IPS-NIHi7 (cell line): Measurements from ENCODE around the gene SRGAP1.
"Not testable (repeated sequence)": the region's sequence is repeated elsewhere in the genome, so short reads cannot be mapped to it uniquely, and the experiment has no call there.

ENCODE experiments used
- DNase-seq: peaks from one replicate; pipeline ENCODE4 v3.0.0; 2012; ENCODE audit warnings: mixed read lengths; ENCODE audit errors: extremely low spot score

SRGAP1 gene

GRCh38 chr12:64006211-64006825 lies 161.8 kb downstream of the SRGAP1 start:
- no peak for DNase-seq

DNA sequence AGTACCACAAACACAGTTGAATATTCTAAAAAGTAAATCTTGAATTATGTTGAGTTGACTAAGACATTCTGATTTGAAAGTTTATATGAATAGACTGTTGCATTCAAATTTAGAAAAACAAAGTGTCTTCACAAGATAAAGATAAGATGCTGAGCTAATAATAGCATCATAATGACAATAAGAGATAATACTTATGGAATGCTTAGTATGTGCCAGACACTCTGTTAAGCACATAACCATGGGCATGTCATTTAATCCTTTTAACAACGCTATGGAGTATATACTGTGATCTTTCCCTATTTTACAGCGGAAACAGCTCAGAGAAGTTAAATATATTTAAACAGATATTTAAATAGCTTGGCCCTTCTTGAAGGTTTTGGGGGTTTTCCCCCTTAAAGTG lies 163.4 kb downstream of the SRGAP1 start:
- DNase-seq, result no peak

GRCh38 chr12:64008596-64008995 lies 164.1 kb downstream of the SRGAP1 start:
- no peak for DNase-seq

- no peak for DNase-seq
Measured at GRCh38 chr12:64009321-64010068, 165.0 kb downstream of the SRGAP1 start.

GRCh38 chr12:64010069-64010686 lies 165.7 kb downstream of the SRGAP1 start:
- no peak for DNase-seq

DNA sequence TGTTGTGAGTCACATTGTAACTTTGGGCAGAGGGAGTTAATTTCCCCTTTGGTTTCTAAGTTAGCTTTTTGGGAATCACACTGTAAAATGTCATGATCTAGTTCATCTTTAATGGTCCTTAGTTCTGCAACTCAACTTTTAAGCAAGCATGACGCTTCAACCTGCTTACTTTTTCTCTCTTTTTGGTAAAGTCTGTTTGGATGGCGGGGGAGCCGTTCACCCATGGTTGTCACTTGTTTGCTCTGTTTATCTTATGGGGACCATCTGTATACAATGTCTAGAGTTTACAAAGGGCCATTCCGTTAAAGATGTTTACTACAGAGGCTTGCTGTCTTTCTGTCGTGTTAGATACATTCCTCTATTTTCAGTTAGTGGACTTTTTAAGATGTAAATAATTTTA lies 172.0 kb downstream of the SRGAP1 start:
- no peak for DNase-seq

DNA sequence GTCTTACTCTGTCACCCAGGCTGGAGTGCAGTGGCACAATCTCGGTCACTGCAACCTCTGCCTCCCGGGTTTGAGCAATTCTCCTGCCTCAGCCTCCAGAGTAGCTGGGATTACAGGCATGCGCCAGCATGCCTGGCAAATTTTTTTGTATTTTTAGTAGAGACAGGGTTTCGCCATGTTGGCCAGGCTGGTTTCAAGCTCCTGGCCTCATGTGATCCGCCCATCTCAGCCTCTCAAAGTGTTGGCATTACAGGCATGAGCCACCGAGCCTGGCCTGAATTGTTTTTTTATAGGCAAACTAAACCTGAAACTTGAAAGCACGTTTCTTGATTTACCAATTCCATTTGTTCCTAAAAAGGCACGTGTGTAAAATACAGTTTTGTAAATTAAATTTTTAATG lies 173.6 kb downstream of the SRGAP1 start:
- not testable (repeated sequence) for DNase-seq

DNA sequence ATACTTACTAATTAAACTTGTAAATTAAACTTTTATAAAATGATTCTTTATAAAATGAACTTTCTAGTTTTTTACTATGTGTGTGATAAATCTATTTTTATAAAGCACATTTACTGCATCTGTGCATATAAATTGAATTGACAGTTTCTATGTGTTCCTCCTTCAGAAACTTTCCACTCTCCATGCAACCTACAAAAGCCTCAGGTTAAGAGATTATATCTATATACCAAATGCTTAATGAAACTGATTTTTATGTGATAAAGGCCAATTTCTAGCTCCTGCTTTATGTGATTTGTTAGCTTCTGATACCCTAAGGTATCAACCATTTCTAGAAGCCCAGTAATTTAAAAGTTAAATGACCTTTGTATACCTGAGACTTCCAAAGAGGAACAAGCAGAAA lies 174.0 kb downstream of the SRGAP1 start:
- DNase-seq, result no peak

GRCh38 chr12:64019101-64019500 lies 174.6 kb downstream of the SRGAP1 start:
- DNase-seq, result no peak

- no peak for DNase-seq
Measured at GRCh38 chr12:64019654-64020053, 175.2 kb downstream of the SRGAP1 start.

GRCh38 chr12:64025174-64025958 lies 180.9 kb downstream of the SRGAP1 start:
- no peak for DNase-seq

DNA sequence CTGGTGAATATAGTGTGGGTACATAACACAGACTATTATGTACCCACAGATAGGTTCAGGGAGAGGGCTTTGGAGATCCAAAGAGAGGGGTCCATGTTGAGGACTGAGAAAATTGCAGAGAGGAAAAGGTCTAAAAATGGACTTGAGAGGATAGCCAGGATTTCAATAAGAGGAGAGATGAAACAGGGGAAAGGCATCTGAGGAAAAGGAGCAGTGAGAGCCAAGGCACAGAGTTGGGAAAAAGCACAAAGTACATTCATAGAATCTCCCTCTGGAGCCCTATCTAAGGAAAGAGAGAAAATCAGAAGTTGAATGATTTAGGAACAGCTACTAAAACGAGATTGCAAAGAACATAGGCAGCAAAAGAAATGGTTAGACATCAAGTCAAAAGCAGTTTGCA lies 182.8 kb downstream of the SRGAP1 start:
- no peak for DNase-seq

GRCh38 chr12:64028541-64028940 lies 184.0 kb downstream of the SRGAP1 start:
- DNase-seq, result no peak

- no peak for DNase-seq
Measured at GRCh38 chr12:64029013-64029857, 184.7 kb downstream of the SRGAP1 start.

DNA sequence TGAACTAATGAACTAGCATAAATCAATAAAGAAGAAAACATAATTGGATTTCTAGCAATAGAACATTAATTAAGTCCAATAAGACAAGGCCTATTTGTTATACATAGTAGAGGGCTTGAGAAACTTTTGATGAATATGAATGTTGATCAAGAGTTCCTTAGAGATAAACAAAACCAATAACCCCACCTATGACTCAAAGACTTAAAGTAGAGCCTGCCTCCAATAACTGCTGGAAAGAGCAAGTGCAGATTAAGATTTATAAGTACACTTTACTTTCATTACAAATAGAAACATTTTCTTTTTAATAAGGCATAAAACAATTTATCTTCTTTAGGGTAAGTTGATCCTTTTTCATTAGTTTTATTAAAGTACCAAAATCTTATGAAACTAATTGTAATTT lies 185.7 kb downstream of the SRGAP1 start:
- DNase-seq, result no peak

DNA sequence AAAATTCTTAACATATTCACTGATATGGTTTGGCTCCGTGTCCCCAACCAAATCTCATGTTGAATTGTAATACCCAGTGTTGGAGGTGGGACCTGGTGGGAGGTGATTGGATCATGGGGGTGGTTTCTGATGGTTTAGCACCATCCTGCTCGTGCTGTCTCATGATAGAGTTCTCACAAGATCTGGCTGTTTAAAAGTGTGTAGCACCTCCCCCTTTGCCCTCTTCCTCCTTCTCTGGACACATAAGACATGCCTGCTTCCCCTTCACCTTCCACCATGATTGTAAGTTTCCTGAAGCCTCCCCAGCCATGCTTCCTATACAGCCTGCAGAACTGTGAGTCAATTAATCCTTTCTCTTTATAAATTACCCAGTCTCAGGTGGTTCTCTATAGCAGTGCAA lies 189.6 kb downstream of the SRGAP1 start:
- DNase-seq, result not testable (repeated sequence)

- DNase-seq, result no peak
Measured at GRCh38 chr12:64034901-64035576, 190.5 kb downstream of the SRGAP1 start.

- DNase-seq, result no peak
Measured at GRCh38 chr12:64036414-64036813, 191.9 kb downstream of the SRGAP1 start.

DNA sequence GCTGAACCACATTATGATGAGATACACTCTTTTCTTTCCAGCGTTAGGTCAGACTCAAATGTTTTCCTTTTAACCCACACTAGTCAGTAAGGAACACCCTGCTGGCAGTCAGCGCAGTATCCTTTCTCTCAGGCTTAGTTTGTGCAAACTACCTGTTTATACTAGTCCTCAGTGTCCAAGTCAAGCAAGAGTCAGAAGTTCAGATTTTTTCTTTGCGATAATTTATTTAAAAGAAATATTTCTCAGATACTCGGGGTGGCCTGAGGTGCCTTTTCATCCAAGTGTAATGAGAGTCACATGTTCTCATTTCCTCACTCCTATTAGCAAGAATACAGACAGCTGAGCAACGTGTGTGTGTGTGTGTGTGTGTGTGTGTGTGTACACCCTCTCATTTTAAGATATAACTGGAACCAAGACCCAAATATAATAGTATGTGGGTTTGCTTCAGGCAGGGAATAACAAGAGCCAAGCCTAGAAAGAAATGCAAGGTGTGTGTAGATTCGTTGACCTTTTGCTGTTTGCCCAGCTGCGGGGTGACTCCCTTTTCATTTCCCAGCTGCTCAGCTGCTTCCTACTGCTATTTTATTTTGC lies 194.9 kb downstream of the SRGAP1 start:
- DNase-seq, result no peak

GRCh38 chr12:64042911-64043310 lies 198.4 kb downstream of the SRGAP1 start:
- no peak for DNase-seq
